H4 (cell line): ENCODE data around the gene THRB. TPM values are rescaled to one million over a fixed set of nuclear protein-coding genes. Genes with fewer than 3 reads are reported as not detected.
"Not testable (repeated sequence)": the region's sequence is repeated elsewhere in the genome, so short reads cannot be mapped to it uniquely, and the experiment has no call there.

ENCODE experiments used
- DNase-seq: peaks from one replicate; pipeline ENCODE4 v3.0.0-alpha.2; 2015; ENCODE audit warnings: low spot score
- total RNA-seq: library from RNA; depleted of rRNA; stranded (reverse); fragments of >200 nt; shearing (Covaris generic); gene quantifications from 2 replicates; pipeline ENCODE4 v1.2.3, GENCODE V29; 2014

THRB gene
- total RNA-seq, 1 experiment from 2014 or later: 1.2 TPM

DNA sequence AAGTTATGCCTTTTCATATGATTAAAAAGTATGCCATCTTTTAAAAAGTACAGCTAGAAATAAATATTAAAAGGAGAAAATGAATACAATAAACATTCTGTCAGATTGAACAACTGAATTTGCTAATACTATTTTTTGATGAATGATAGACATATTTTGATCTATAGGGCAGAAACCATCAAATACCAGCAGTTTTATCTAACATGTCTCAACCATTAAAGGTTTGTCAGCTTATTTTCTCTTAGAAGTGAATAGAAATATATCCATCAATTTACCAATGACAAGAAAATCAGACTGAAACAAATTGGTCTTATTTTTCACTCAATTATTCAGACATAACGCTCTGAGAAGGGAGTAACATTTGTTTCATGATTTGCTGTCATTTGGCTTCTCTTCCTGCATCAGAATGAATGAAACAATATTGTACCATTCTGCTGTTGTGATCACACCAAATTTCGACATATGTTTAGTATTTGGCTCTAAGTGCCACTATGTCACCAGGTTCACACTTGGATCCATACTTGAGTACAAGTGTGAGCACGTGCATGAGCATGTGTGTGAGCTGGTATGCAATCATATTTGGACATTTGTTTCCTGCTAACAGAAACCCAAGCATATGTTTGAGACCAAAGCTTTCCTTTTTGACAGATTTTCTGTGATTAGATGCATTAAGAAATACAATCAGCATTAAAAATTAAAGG, 86.5 kb downstream of the THRB start:
- DNase-seq: no peak

DNA sequence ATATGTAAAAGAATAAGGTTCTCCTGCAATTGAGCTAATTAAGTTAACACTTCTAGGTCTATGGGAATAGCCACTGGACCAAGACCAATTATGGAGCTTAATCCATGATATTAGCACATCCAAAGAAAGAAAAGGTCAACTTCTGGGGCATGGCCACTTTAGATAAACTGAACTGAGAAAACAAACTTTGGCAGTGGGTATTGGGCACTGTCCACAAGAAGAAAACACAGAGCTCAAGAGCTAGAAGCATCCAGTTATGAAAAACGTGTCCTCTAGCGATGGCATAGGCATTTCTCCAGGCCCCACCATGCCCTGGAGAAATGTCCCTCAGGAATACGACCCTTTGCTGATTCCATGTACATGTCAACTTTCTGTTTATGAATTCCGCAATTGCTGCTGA, 87.8 kb downstream of the THRB start:
- DNase-seq: no peak

DNA sequence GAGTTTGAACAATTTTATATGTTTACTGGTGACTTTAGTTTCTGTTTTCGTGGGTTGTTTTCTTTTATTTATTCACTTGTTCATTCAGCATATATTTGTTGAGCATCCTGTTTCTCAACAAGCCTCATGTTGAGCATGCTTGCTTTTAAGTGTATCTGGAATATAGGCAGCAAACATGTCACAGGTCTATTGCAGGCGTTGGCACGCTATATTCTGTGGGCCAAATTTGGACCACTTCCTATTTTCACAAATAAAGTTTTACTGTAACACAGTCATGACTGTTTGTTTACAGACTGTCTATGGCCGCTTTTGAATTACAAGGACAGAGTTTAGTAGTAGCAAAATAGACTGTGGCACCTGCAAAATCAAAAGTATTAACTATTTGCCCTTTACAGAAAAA, 89.6 kb downstream of the THRB start:
- DNase-seq: no peak

DNA sequence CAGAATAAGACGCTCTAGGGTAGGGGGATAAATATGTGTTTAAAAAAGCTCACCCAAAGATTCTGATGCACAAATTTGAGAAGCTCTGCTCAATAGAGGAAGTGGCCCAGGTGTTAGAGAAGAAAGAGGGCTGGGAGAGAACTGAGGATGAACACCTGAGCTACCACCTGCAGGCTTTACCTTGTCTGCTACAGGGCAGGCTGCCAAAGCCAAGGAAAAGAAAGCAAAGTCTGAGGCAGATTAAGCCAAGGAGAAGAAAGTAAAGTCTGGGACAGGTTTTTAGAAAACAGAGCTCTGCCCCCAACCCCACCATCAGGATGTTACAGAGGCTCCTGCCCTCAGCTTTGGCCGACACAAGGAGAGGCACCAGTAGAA, 92.9 kb downstream of the THRB start:
- no peak for DNase-seq

DNA sequence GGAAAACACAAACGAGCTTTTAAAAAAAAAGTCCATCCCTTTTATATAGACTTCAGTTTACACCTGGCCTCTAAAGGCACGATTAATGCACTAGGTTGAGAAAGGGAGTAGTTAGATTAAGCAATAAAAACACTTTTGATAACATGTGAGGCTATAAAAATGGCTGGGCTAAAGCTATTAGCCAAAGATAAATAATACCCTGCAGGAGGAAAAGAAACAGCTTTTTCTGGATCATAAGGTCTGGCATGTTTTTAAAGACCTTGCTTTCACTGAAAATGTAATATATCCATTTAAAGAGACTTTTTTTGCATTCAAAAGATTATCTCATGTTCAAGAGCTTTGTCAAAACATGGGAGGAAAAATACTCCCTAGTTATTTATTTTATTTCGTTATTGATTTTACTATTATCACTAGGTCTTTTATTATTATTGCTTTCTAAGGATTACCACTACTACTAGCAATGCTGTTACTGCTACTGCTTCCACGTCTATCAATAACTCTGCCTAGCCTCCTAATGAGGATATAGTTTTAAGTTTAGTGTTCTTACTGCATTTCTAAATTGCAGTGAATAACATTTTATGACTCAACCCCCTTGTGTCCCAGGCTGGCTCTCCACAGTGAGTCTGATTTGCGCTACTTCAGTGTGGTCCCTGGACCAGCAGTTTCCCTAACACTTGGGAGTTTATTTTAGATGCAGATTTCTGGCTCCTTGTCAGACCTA, 93.4 kb downstream of the THRB start:
- no peak for DNase-seq

DNA sequence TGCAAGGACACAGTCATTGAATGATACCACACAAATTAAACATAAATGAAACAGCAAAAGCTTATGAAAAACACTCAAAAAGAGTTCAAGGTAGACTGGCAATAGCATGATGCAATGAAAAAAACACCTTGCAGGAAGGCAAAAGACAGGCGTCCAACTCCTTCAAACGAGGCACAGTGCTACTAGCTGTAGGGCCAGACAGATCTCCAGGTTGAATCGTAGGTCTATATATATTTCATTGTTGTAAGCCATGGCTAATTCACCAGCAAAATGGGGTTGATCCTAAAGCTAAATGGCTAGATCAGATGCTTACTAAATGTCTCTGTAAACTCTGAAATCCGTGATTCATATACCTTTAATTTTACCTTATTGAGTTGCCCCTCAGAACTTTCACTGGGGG, 94.2 kb downstream of the THRB start:
- no peak for DNase-seq

DNA sequence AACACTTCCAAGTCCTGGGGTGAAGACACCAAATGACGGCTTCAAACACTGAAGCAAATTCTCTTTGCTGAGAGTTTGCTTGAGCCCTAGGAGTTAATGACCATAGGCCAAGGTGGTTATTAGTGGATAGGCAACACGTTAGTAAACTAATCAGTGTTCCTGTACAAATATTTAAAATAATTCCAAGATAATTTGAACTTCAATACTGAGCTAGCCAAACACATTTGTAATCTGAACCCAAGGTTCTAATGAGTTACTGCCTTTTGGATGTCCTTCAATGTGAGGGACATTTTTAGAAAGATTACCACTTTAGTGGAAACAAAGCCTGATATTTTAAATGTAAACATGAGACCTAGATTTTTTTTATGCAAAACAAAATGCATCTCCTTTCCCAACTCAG, 94.6 kb downstream of the THRB start:
- no peak for DNase-seq

DNA sequence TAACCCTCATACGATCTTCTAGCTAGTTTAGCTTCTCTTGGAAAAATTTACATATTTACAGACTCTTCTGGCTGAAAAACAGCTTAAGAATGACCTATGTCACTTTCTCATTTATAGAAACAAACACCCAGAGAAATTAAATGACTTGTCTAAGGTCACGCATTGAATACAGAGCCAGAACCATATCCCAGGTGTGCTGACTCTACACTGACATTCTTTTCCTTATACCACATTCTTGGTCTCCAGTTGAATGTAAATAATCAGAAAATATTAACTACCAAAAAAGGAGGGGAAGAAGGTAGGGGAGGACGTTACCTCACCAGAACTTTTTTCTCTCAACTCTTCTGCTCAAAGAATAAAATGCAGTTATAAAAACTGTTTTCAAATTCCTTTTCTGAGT, 95.0 kb downstream of the THRB start:
- no peak for DNase-seq

DNA sequence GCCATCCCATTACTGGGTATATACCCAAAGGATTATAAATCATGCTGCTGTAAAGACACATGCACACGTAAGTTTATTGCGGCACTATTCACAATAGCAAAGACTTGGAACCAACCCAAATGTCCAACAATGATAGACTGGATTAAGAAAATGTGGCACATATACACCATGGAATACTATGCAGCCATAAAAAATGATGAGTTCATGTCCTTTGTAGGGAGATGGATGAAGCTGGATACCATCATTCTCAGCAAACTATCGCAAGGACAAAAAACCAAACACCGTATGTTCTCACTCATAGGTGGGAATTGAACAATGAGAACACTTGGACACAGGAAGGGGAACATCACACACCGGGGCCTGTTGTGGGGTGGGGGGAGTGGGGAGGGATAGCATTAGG, 95.9 kb downstream of the THRB start:
- DNase-seq: not testable (repeated sequence)

DNA sequence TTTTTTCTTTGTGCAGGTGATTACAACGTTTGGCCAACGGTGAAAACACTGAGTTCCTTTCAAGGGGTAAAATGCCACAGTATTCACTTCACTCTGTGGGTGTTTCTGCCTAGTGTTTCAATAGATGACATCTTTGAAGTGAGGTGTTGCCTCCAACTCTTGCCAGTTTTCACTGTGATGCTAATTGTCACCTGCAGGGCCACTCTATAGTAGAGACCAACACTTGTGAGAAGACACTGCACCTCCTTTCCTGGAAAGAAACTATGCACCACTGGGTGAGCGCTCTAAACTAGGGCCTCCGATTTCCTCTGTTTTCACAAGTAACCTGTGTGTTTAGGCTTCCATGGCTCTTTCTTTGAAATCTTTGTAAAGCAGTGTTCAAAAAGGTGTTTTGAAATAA, 98.3 kb downstream of the THRB start:
- no peak for DNase-seq

DNA sequence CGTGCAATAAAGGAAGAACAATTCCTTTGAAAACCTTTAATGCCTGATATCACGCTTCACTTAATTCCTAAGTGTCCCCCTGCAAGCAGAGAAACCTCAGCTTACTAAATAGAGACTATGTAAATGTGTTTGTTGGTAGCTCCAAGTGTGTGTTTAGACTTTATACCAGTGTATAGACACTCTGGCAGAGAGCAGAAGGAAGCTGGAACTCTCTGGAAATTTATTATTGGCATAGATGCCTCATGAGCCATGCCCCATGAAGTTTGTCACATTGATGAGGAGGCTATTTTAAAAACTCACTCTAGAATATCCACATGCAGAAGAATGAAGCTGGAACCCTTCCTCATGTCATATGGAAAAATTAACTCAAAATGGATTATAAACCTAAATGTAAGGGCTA, 99.9 kb downstream of the THRB start:
- DNase-seq: no peak

DNA sequence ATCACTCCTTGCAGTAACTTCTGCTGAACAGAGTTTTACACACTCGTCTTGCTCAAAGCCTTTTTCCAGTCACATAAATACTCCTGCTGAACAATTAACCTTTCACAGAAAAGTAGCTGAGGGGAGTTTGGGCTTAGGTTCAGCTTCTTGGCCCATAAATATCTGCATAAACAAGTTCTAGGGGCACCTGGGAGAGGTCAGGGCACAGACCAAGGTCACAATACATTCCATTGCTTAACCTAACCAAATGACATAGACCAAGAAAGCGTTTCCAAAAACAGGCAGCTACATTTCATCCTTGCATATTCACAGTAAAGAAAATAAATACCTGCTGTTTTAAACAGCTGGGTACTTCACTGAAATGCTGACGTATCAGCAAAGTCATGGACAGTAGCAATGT, 101.3 kb downstream of the THRB start:
- no peak for DNase-seq

DNA sequence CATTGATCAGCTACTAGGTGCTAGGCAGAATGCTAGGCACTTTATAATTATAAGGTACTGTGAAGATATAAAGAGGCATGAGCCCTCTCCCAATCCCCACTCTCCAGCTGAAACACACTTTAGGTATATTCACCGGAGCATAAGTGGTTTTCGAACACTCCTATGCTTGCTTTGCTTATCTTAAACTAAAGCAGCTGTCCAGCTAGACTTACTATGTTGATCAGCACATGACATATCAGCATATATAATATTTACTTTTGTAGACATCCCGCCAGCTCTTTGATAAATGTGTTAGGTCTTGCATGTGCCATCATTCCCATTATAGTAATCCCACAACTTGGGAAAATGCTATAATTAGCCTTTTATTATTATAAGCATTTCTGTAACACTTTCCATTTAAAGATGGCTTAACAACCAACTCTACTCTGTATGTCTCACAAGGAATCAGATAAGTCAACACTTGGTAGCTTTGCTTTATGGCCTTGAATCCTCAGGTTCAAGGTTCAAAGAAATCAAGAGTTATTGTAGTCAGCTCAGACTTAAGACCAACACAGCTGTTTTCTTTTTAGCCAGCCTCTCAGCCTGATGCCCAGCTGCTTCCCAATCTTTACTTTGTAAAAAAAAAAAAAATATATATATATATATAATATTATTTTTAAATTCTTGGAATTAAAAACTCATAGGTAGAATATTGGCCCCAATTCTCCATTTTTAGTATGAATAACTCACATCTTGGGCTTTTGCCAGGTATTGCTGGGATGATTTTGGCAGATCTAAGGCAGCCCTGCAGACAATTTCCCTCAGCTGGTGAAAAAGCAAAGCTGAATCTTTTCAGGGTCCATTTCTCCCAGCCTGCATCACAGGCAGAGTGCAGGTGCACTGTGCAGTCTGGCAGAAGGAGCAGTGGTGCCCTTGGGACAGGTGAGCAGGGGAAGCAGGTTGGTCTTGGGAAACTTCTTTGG, 104.2 kb downstream of the THRB start:
- no peak for DNase-seq

DNA sequence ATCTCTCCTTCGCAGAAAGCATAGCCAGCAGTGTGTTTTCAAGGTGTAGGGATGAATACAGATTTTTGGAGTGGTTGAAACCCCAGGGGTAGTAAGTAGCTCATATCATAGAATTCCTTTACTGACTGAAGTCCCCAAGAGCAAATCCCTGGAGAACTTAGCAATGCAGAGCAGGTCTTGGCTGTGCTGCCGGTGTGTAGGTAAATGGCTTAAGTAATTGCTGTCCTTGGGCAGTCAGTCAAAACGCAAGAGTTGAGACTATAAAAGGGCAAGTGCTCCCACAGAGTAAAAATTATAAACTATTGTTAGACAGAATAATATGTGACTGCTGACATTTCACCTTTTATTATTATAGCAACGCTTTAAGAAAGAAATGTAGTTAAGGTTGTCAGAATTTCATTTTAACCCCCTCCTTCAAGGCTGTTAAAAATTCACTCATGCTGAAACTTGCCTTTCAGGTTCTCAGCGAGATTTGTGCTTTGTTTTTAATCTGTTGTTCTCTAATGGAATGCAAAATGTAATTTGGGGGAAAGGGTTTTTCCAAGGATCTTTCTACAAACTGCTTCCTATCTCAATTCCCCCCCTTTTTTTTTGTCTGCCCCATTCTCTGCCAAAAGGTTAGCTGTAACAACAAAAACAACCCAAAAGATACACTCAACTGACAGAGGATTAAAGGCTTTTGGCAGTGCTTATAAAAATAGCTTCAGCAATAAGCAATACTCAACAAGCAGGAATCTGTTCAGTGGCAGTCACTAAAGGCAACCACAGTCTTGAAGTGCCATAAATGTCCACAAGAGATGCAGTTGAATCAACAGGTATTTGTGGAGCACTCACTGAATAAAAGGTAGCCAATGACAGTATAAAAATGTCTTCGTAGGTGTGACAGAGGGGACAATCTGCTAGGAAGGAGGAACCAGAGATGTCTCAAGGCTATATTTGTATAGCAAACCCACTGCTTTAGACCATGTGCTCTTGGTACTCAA, 105.3 kb downstream of the THRB start:
- no peak for DNase-seq

DNA sequence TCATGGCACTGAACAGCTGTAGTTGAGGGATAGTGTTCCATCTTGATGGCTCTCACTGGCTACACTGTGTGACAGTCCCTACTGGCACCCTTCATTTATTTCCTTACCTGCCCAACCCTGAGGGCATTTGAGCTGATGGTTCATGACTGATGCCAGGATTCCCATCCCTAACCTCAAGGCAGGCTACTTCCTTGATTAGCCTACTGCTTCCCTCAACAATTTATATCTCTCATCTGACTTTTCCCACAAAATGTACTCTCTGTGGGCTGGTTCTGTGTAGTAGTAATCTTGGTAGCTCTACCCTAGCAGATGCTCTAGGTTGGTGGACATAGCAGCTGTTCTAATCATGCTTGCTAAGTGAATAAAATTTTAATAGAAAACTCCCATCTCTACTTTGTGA, 106.0 kb downstream of the THRB start:
- DNase-seq: no peak

DNA sequence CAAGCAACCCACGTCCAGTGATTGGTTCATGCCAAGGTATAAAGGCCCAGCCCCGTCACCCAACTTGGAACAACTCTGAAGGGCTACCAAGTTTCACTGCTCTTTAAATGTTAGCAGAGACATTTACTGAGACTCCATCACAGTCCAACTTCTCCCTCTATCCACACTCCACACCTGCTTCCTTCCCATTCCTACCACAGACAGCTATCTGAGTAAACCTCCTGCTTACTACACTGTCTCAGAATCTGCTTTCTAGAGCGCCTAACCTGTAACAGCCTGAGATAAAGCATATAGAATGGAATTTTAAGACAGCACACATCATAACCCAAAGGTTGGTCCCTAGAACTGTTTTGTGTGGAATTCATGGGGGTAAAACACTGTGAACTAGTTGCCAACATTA, 106.5 kb downstream of the THRB start:
- no peak for DNase-seq

DNA sequence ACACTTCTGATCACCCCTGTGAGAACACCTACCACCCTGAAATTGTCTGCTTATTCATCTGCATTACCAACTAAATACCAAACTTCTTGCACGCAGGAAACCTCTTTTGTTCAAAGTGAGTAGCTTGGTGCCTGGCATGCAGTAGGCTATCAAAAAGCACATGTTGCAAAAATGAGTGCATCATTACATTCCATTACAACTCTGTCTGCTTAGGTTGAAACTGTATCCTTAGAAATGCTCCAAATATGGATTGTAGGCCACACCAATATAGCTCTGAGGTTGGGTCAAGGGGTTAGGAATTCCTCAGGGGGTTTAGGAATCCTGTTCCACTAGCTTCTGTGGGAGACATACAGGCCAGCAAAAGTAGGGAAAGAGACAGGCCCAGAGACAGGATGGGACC, 107.2 kb downstream of the THRB start:
- no peak for DNase-seq

DNA sequence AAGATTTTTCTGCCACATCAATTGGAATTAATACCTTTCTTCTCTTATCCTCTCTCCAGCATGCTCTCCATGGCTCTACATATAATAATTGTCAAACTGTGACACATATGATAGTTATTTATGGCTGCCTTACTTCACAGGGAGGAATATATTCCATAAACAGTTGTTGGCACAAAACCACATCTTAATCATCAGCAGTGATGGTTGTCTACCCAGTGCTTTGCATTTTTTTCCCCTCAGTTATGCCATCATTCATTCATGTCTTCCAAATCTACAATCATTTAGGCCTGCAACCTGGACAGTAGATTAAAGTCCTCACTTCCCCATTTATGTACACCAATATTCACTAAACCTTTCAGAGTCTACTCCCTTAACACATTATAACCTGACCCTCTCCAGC, 107.7 kb downstream of the THRB start:
- DNase-seq: no peak

DNA sequence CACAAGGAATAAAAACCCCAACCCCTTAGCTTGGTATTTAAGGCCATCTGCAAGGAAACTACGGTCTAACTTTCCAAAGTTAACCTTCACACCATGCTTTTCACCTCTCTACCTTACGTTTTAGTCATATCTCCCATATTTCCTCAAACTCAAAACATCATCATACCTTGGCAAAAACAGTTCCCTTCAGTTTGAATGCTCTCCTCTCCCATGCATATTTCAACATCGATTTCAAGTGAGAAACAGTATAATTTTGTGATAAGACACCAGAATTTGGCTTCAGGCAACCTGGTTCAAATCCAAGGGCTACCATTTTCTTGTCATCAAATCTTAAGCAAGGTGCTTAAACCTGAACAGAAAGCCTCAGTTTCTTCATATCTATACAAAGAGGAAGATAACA, 108.2 kb downstream of the THRB start:
- no peak for DNase-seq

DNA sequence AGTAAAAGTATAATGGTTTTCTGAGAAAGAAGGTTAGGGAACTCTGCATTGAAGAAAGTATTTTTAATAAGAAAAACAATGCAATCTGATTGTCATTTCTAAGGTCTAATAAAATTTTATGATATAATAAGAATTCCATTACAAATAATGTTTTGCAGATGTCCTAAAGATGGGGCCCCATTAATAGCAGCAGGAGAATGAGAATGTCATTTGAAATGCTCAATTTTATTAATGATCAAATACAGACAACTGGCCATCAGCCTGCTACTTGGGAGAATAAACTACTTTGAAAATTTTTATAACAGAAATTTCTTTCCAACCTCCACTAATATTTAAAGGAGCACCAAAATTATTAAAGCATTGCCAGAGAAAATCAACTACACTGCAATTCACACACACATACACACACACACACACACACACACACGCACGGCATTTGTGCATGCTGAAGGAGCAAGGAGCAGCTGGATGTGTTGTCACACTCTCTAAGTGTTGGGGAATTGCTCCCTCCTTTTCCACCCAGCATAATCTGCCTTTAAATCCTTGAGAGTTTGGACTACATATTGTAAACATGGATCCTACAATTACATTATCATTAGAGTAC, 109.5 kb downstream of the THRB start:
- no peak for DNase-seq

DNA sequence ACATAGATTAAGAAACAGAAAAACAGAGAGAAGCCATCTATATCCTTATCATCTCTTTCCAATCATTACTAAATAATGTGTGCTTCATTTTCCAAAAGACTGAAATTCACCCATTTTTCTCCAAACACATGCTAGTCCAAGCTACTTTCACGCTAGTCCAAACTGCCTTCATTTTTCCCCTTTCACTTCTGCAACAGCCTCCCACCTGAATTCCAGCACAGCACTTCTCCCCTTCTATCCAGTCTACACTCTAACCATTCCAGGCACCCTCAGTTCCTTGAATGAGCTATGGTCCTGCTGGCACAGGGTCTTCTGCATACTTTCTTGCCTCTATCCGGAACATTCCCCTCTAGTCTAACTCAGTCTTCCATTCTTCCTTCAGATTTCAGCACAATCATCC, 112.0 kb downstream of the THRB start:
- DNase-seq: no peak
